Transverse colon (tissue), 4 donors: ENCODE data around the gene CRTC3. TPM values are rescaled to one million over a fixed set of nuclear protein-coding genes. Genes with fewer than 3 reads are reported as not detected.

Experiments used
- DNase-seq: peaks from one replicate; pipeline ENCODE4 v3.0.0-alpha.2; 2019
- H3K27ac ChIP-seq, 4 donors: fragments of 200-600 bp; sonication (generic); 2 replicates each; pipeline ENCODE4 v1.5.1; 2016 to 2018; ENCODE audit warnings: inconsistent platforms in 4 of 4
- H3K27me3 ChIP-seq: fragments of 200-600 bp; sonication (generic); 2 replicates; pipeline ENCODE4 v1.5.1; 2017; ENCODE audit warnings: inconsistent platforms
- H3K36me3 ChIP-seq, 4 donors: fragments of 200-600 bp; sonication (generic); 2 replicates each; pipeline ENCODE4 v1.5.1; 2017 to 2019; ENCODE audit warnings: inconsistent platforms in 4 of 4
- H3K4me1 ChIP-seq, 4 donors: fragments of 200-600 bp; sonication (generic); 2 replicates each; pipeline ENCODE4 v1.5.1; 2017 to 2020; ENCODE audit warnings: inconsistent platforms in 4 of 4
- H3K4me3 ChIP-seq, 4 donors: fragments of 200-600 bp; sonication (generic); 1 replicate in 1 of 4; 2 replicates in 3 of 4; pipeline versions ENCODE4 v1.5.1 to v1.6.1; 2017 to 2019; ENCODE audit warnings: inconsistent platforms in 4 of 4
- H3K9me3 ChIP-seq, 2 donors: fragments of 200-600 bp; sonication (generic); 2 replicates each; pipeline ENCODE4 v1.5.1; 2017 to 2019; ENCODE audit warnings: inconsistent platforms in 2 of 2
- CTCF ChIP-seq, 5 experiments: fragments of 200-600 bp in 3 of 5; fragments of 450-650 bp in 2 of 5; sonication (generic) in 3 of 5; IDR thresholded peaks; 1 replicate in 2 of 5; 2 replicates in 3 of 5; pipeline ENCODE4 v1.5.1; 2016 to 2017; ENCODE audit warnings: antibody characterized with exemption in 5 of 5, inconsistent platforms in 3 of 5, mild to moderate bottlenecking in 2 of 5, moderate library complexity in 1 of 5
- EP300 ChIP-seq: sonication (generic); formaldehyde crosslinking; IDR thresholded peaks from one replicate; pipeline ENCODE4 v1.6.1; 2017; ENCODE audit warnings: antibody characterized with exemption, low read depth
- POLR2A ChIP-seq: fragments of 450-650 bp; IDR thresholded peaks from one replicate; pipeline ENCODE4 v1.6.1; 2016; ENCODE audit warnings: antibody characterized with exemption, mild to moderate bottlenecking, moderate library complexity
- POLR2AphosphoS5 ChIP-seq, 3 donors: sonication (generic); formaldehyde crosslinking; IDR thresholded peaks; one replicate each; pipeline ENCODE4 v1.6.1; 2016; ENCODE audit warnings: antibody characterized with exemption in 3 of 3
- whole genome bisulfite sequencing, 2 donors: methylation state at CpG; one replicate each; pipeline ENCODE4 v1.1.5; 2018; ENCODE audit warnings: low coverage in 1 of 2; 5-methylcytosine and 5-hydroxymethylcytosine counted together
- in situ Hi-C, 4 donors: fragments of 200-750 bp; cut with MboI; loops; one replicate each; pipeline versions ENCODE4 v1.15.0 to v1.15.1; 2017; ENCODE audit warnings: low sequenced_read_pairs in 3 of 4, low pct_ligation_motif_present in 1 of 4, low pct_unique_long_range_greater_than_20kb in 1 of 4
- intact Hi-C: fragments of 100-400 bp; cut with DNase I; formaldehyde crosslinking; loops from one replicate; pipeline ENCODE4 v1.15.1; 2023; ENCODE audit warnings: low total_unique reads
- total RNA-seq, 4 donors: library from RNA; depleted of rRNA; stranded (reverse); fragments of >200 nt; gene quantifications; one replicate each; pipeline ENCODE4 v1.1.0, GENCODE V29; 2016

The CRTC3 gene
- total RNA-seq, 4 donors from 2014 or later: 23.0 to 35.9 (median 24.1) TPM

DNA sequence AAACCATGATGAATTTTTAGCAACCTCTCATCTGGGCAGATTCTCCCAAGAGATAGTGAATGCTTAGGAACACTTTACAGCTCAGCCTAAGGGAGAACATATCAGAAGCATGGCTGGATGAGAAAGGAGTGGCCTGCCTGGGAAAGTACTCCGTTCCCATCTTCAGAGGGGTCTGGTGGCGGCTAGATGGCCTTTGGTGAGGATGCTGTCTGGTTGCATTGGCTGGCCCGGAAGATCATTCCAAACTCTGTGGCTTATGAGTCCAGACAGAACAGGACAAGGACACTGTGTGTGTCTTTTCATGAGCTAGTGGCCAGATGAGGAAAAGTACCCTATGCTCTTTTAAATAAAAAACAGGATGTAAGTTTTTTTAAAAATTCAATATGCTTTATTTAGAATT lies 51.2 kb downstream of the CRTC3 start:
- H3K4me3 ChIP-seq: no peak overlapping the region
- no peaks in the 10 kb centered on the region for H3K36me3 ChIP-seq
- DNase-seq: no peak
- intact Hi-C loops (no loop called here), in situ Hi-C loops (no loop called here)
- no peak for TF ChIP-seq POLR2AphosphoS5 (IDR thresholded peaks at IDR 0.05)
- TF ChIP-seq POLR2A: no peak
- TF ChIP-seq CTCF (IDR thresholded peaks at IDR 0.05): no peak
- TF ChIP-seq EP300: no peak
- no peaks in the 10 kb centered on the region for H3K27me3 ChIP-seq
- H3K27ac ChIP-seq: peak overlapping the region in 1 of 4 donors; percentile 23
- WGBS, 2 donors: 91 to 92% methylated on average over 2 to 3 of the region's 3 CpGs
- peaks cover 3 to 38% (median 5%) of the 10 kb centered on the region in 4 donors for H3K4me1 ChIP-seq
- H3K9me3 ChIP-seq: no peaks in the 10 kb centered on the region

DNA sequence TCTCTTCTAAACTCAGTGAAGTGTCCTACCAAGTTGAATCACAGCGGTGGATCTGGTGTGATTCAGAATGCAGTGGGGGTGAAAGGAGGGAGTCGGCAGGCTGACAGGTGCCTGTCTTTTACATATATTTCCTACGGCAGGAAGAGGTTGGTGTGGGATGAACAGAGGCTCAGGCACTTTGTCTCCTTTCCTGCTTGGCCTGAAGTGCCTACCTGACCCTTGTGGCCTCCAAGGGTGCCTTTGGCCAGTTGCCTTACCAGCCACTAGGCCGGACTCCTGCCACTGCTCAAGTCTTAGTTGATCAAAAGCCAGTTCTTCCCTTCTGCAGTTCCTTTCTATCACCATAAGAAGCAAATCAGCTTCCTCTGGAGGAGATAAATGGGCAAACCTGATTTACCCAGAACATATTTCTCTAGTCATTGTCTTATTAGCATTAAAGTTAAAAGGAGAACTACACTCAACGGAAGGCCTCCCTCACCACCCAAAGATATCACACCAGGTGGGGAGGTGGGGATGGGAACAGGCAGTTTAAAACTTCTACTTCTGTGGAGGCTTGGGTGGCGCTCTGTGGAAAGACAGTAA lies 52.1 kb downstream of the CRTC3 start:
- H3K9me3 ChIP-seq: no peaks in the 10 kb centered on the region
- in situ Hi-C loops (no loop called here), intact Hi-C loops (no loop called here)
- H3K27ac ChIP-seq: peak overlapping the region in 1 of 4 donors; percentile 39
- H3K4me3 ChIP-seq: no peak overlapping the region
- TF ChIP-seq CTCF (IDR thresholded peaks at IDR 0.05): no peak
- no peak for TF ChIP-seq POLR2A
- no peak for TF ChIP-seq EP300
- no peak for TF ChIP-seq POLR2AphosphoS5 (IDR thresholded peaks at IDR 0.05)
- peaks cover 3 to 38% (median 5%) of the 10 kb centered on the region in 4 donors for H3K4me1 ChIP-seq
- H3K36me3 ChIP-seq: no peaks in the 10 kb centered on the region
- DNase-seq: no peak
- 83 to 100% methylated on average over 1 to 6 of the region's 6 CpGs for WGBS, 2 donors
- H3K27me3 ChIP-seq: no peaks in the 10 kb centered on the region

DNA sequence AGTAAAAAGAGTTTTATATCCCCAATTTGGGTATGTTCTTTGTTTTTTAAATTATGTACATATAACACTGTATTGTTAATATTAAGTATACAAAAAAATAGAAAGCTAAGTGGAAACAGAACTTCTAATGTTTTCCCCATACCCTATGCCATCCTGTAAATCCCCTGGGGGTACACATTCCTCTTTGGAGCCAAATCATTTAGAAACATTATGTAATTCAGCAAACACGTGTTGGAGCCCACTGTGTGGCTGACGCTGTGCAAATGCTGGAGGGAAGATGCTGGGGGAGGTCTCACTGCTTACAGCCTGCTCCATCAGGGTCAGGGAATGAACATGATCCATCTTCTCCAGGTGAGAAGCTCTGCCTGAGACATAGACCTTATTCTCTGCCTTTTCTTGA lies 52.8 kb downstream of the CRTC3 start:
- Histone ChIP-seq H3K27ac (no peak overlapping the region), H3K27me3 (no peaks in the 10 kb centered on the region), H3K4me3 (no peak overlapping the region), H3K4me1 (peaks cover 3 to 33% (median 5%) of the 10 kb centered on the region in 4 donors), H3K9me3 (no peaks in the 10 kb centered on the region), H3K36me3 (no peaks in the 10 kb centered on the region)
- intact Hi-C loops (no loop called here), in situ Hi-C loops (no loop called here)
- WGBS, 2 donors: 77 to 80% methylated on average over 1 to 2 of the region's 2 CpGs
- no peak for DNase-seq
- TF ChIP-seq EP300 (no peak), POLR2A (no peak), CTCF (IDR thresholded peaks at IDR 0.05) (no peak), POLR2AphosphoS5 (IDR thresholded peaks at IDR 0.05) (no peak)

- Histone ChIP-seq H3K4me1 (peaks cover 3 to 33% (median 5%) of the 10 kb centered on the region in 4 donors), H3K9me3 (no peaks in the 10 kb centered on the region), H3K27me3 (no peaks in the 10 kb centered on the region), H3K36me3 (no peaks in the 10 kb centered on the region), H3K27ac (peak overlapping the region in 1 of 4 donors; percentile 23), H3K4me3 (no peak overlapping the region)
- TF ChIP-seq POLR2AphosphoS5 (IDR thresholded peaks at IDR 0.05) (no peak), EP300 (no peak), CTCF (IDR thresholded peaks at IDR 0.05) (no peak), POLR2A (no peak)
- WGBS, 2 donors: 72 to 73% methylated on average over 3 to 5 of the region's 5 CpGs
- DNase-seq: no peak
- in situ Hi-C loops (no loop called here), intact Hi-C loops (no loop called here)
These were observed 53.9 kb downstream of the CRTC3 start for GRCh38 chr15:90583471-90584252.
